GM18499 (cell line): ENCODE measurements around the gene APOBEC3G.
"Not testable (repeated sequence)": the region's sequence is repeated elsewhere in the genome, so short reads cannot be mapped to it uniquely, and the experiment has no call there.

Experiments used
- ATAC-seq: cut with Tn5 transposase; IDR thresholded peaks from one replicate; pipeline ENCODE4 v1.9.1; 2021; ENCODE audit warnings: moderate number of reproducible peaks; ENCODE audit not compliant: insufficient read depth, unreplicated experiment

Gene APOBEC3G

GRCh38 chr22:39066442-39067276 lies 10.4 kb upstream of the APOBEC3G start:
- not testable (repeated sequence) for ATAC-seq

DNA sequence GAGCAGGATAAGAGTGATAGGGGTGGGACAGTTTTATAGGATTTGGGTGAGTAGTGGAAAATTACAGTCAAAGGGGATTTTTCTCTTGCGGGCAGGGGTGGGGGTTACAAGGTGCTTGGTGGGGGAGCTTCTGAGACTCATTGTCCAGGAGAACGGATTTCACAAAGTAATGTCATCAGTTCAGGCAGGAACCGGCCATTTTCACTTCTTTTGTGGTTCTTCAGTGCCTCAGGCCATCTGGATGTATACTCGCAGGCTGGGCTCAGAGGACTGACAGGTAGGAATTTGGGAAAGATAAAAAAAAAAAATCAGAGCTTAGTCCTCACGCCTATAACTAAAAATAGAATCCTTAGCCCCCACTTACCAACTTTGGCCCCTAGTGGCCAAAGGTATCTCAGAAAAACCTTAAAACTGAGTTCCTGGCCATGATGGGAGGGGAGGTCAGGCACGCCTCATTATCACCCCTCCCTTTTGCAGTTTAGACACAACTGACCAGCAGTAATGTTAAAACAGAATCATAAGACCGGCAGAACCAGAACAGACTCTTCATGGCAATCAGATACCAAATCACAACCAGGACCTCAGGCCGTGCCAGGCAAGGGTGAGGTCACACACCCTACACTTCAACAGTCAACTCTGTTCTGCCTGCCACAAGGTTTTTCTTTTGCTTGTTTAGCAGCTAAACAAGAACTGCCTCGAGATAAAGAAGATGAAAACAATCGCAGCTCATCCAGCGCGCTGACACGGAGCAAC lies 8.9 kb upstream of the APOBEC3G start:
- ATAC-seq: no peak

DNA sequence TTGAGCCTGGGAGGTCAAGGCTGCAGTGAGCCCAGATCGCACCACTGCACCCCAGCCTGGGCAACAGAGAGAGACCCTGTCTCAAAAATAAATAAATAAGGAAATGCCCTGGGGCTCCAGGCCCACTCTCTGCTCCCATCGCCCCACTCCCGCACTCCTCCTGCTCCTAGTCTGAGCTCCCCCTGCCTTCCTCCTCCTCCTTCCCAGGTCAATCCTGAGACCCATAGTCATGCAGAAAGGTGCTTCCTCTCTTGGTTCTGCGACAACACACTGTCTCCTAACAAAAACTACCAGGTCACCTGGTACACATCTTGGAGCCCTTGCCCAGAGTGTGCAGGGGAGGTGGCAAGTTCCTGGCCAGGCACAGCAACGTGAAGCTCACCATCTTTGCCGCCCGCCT lies 6.9 kb upstream of the APOBEC3G start:
- no peak for ATAC-seq

DNA sequence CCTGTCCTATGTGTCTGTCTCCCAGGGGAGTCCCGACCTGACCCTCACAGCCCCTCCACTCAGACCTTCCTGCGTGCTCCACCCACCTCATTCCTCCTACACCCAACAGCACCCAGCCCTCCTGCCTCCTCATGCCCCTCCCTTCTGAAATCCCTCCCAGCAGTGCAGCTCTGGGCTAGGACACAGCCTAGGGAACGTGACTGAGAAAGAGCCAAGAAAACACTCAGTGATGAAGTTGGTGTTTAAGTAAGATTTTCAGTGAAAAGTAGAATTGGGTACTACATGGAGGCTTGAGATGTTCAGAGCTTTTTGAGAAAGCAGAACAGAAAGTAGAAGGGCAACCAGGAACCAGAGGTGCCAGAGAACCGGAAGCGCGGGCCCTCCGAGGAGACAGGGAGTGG lies 4.5 kb upstream of the APOBEC3G start:
- not testable (repeated sequence) for ATAC-seq

- no peak for ATAC-seq
These were observed 3.1 kb upstream of the APOBEC3G start for GRCh38 chr22:39073981-39074380.

DNA sequence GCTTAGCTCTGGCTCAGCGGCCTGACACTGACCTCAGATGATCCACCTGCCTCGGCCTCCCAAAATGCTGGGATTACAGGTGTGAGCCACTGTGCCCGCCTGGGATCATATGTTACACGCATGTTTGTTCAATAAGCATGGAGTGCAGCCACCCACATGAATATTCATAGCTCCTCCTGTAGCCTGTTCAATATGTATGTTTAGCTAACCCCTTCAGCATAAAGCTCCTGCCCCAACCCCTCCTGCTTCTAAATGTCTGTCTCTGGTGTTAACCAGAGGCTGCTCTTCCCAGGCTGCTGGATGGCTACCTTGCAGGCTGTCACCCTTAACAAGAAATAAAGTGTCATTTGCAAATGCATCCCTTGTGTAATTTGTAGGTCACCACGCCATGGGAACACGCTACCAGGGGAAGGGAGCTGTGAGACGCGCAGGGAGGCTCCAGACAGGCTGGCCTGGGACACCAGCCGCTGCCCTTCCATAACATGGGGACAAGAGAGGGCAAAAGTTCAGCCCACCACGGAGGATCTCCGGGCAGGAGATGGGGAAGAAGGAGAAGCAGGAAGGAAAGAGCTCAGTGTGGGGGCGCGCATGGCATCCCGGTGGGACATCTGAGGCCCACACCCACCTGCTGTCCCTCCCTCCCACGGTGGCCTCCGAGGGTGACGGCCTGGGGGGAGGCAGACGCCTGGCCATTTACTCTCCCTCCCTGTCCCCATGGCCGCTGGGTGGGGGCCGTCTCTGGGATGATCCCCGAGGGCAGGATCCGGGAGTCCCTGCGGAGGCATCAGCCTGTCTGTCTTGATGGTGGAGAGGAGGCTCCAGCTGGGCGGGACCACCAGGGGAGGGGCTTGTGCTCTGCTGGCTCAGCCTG lies 685 bp upstream of the APOBEC3G start:
- ATAC-seq: not testable (repeated sequence)

- not testable (repeated sequence) for ATAC-seq
These were observed 837 bp downstream of the APOBEC3G start for GRCh38 chr22:39077912-39078311.

GRCh38 chr22:39078329-39078728 lies 1.3 kb downstream of the APOBEC3G start:
- ATAC-seq: no peak

GRCh38 chr22:39079054-39079637 lies 2.1 kb downstream of the APOBEC3G start:
- not testable (repeated sequence) for ATAC-seq

- no peak for ATAC-seq
These were observed 3.1 kb downstream of the APOBEC3G start for GRCh38 chr22:39080052-39080762.

GRCh38 chr22:39081016-39081415 lies 3.9 kb downstream of the APOBEC3G start:
- no peak for ATAC-seq

GRCh38 chr22:39081598-39081997 lies 4.5 kb downstream of the APOBEC3G start:
- ATAC-seq: no peak

- no peak for ATAC-seq
These were observed 6.4 kb downstream of the APOBEC3G start for GRCh38 chr22:39083212-39084165.

DNA sequence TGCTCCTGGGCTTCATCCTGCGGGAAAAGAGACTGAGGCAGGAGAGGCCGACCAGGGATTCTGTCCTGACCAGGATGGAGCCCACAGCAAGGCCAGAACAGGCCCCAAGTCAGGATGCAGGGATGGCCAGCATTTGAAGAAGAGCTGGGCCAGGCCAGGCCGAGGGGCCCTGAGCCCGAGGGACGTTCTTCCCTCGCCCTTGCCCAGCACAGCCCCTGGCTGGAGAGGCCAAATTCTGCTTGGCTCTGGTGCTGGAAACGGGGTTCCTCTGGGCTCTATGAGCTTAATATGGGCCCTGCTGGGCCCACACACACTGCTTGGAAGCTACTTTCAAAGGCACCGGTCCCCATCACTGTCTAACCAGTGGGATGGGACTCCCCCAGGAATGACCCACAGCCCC lies 7.6 kb downstream of the APOBEC3G start:
- no peak for ATAC-seq

- no peak for ATAC-seq
These were observed 10.0 kb downstream of the APOBEC3G start for GRCh38 chr22:39087098-39087497.

GRCh38 chr22:39087881-39088684 lies 11.0 kb downstream of the APOBEC3G start:
- no peak for ATAC-seq

GRCh38 chr22:39088685-39089032 lies 11.6 kb downstream of the APOBEC3G start:
- ATAC-seq: no peak

DNA sequence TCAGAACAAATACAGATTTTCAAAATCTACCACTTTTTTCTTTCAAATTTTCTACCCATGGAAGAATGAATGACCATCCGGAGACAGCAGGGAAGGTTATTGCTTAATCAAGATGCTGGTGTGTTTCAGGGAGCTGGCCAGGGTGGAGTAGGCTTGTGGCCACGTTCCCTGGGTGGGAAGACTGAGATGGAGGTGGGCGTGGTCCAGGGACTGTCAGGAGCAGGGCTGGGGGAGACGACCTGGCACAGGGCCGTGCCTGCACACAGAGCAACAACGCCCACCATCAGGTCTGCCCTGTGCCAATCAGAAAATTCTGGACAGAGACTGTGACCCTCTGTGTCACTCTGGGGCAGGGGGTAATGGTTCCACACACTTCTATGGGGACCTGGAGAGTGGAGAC lies 12.9 kb downstream of the APOBEC3G start:
- ATAC-seq: no peak
